ENCODE measurements around the gene RPA1.

GRCh38 chr17:1934901-1935300 is 105.1 kb downstream of the RPA1 start:
- TF ChIP-seq CTCF (IDR thresholded peaks at IDR 0.05; ENCODE audit: poor library complexity, severe bottlenecking): no peak
- no peak for TF ChIP-seq EZH2 (IDR thresholded peaks at IDR 0.05; ENCODE audit: borderline replicate concordance, insufficient read depth, low read length, poor library complexity, severe bottlenecking)
- TF ChIP-seq EP300 (conservative IDR thresholded peaks at IDR 0.05; ENCODE audit: poor library complexity, severe bottlenecking): no peak
- TF ChIP-seq POLR2AphosphoS5 (IDR thresholded peaks at IDR 0.05): no peak
- TF ChIP-seq TAF1 (IDR thresholded peaks at IDR 0.05; ENCODE audit: low read depth): no peak
- TF ChIP-seq MXI1 (conservative IDR thresholded peaks at IDR 0.05; ENCODE audit: poor library complexity, severe bottlenecking): no peak
- TF ChIP-seq SMC3 (conservative IDR thresholded peaks at IDR 0.05; ENCODE audit: poor library complexity): no peak
- no peak for TF ChIP-seq REST (IDR thresholded peaks at IDR 0.05; ENCODE audit: borderline replicate concordance)
- no peak for TF ChIP-seq RAD21 (conservative IDR thresholded peaks at IDR 0.05)

Measured in neural cell (in vitro differentiated cells).